ENCODE measurements around the gene FLCN.

DNA sequence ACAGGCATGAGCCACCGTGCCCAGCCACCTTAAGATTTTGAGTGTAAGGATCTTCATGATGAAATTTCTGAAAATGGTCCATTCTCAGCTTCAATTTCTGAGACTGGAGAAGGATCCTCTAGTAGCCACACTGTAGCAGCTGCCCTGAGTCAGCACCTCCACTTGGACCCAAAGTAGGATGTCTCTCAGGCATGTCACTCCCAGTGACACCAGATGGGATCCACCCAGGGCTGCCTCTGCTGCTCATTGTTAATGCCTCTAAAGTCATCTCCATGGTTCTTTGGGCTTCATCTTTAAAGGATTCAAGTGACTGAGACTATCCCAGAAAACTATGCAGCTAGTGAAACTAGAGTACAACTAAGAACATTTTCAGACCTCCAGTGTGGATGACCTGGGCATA is 38.7 kb downstream of the FLCN start:
- no peak for TF ChIP-seq CTCF (IDR thresholded peaks at IDR 0.05; ENCODE audit: extremely low read depth in 1 of 2, insufficient read depth in 1 of 2, low read depth in 1 of 2, low read length in 2 of 2)
- TF ChIP-seq, protein P1, sequence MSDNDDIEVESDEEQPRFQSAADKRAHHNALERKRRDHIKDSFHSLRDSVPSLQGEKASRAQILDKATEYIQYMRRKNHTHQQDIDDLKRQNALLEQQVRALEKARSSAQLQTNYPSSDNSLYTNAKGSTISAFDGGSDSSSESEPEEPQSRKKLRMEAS (IDR thresholded peaks at IDR 0.05; ENCODE audit: insufficient read depth, insufficient read length) = no peak
- TF ChIP-seq POLR2A (IDR thresholded peaks at IDR 0.05; ENCODE audit: low read depth, low read length) = no peak
- no peak for TF ChIP-seq EZH2 (IDR thresholded peaks at IDR 0.05; ENCODE audit: borderline replicate concordance, low read depth, low read length, severe bottlenecking)
- TF ChIP-seq POLR2AphosphoS5 (IDR thresholded peaks at IDR 0.05; ENCODE audit: insufficient read depth, low read depth, low read length) = no peak
- no peak for TF ChIP-seq FOS (IDR thresholded peaks at IDR 0.05; ENCODE audit: borderline replicate concordance, insufficient read depth, low read length)
- no peak for TF ChIP-seq JUN (IDR thresholded peaks at IDR 0.05; ENCODE audit: borderline replicate concordance, insufficient read depth, insufficient read length, low read depth)
